Measurements from ENCODE around the gene FHAD1.
"Not testable (repeated sequence)": the region's sequence is repeated elsewhere in the genome, so short reads cannot be mapped to it uniquely, and the experiment has no call there.

The FHAD1 gene

GRCh38 chr1:15296585-15297321 lies 49.7 kb downstream of the FHAD1 start:
- Histone ChIP-seq H3K4me3 (no peak overlapping the region), H3K27ac (no peak overlapping the region)

- not testable (repeated sequence) for H3K4me3 ChIP-seq, H3K27ac ChIP-seq
Measured at GRCh38 chr1:15297975-15298374, 51.0 kb downstream of the FHAD1 start.

DNA sequence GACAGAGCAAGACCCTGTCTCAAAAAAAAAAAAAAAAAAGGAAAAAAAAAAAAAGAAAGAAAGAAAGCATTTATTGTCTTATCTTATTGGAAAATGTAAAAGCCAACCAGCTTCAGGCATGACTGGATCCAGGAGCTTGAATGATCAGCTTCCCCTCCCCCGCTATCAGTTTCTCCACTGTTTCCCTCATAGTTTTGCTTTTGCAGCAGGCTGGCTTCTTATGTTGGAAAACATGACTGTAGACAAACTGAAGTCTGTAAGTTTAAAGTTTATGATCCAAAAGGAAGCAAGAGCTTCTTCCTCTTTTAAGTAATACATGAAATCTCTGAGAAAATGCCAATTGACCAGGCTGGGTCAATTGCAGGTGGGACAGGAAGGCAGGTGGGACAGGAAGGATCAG lies 52.2 kb downstream of the FHAD1 start:
- H3K27ac ChIP-seq: no peak overlapping the region
- no peak overlapping the region for H3K4me3 ChIP-seq

- Histone ChIP-seq H3K27ac (no peak overlapping the region), H3K4me3 (no peak overlapping the region)
Measured at GRCh38 chr1:15299806-15300205, 52.8 kb downstream of the FHAD1 start.

- Histone ChIP-seq H3K27ac (no peak overlapping the region), H3K4me3 (no peak overlapping the region)
Measured at GRCh38 chr1:15303935-15304334, 56.9 kb downstream of the FHAD1 start.

DNA sequence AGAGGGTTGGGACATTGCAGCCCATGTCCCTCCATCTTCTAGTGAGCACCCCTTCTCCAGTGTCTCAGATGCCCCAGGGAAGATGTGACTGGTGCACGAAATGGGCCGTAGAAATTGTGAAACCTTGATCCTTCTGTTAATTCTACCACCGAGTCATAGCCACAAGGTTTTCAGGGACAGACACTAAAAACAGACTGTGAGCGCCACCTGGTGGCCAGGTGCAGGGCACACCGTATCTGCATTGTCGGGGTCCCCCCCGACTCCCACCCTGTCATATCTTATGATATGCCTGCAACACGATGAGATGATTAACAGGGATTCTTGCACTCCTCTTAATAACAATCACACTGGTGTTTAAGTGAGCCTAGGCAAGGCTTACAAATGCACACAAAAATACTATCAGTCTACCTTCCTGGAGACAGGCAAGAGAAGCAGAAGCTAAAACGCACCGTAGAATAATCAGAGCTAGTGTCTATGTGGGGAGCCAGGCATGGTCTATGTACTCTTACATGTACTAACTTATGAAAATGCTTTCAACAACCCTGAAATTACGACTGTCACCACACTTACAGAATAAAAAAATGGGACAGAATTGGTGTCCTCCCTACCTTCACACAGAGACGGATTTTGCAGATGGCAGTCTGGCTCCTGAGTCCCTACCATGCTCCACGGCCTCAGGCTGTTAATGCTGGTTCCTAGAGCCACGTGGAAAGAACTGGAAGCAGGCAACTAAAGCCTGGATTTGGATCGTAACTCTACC lies 57.9 kb downstream of the FHAD1 start:
- H3K4me3 ChIP-seq: no peak overlapping the region
- no peak overlapping the region for H3K27ac ChIP-seq

DNA sequence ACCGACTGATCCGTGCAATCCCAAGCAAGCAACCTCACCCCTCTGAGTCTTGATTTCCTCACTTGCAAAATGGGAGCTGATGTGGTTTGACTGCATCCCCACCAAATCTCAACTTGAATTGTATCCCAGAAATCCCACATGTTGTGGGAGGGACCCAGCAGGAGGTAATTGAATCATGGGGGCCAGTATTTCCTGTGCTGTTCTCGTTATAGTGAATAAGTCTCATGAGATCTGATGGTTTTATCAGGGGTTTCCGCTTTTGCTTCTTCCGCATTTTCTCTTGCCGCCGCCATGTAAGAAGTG lies 58.4 kb downstream of the FHAD1 start:
- no peak overlapping the region for H3K4me3 ChIP-seq
- no peak overlapping the region for H3K27ac ChIP-seq

- not testable (repeated sequence) for H3K27ac ChIP-seq, H3K4me3 ChIP-seq
Measured at GRCh38 chr1:15306352-15306751, 59.3 kb downstream of the FHAD1 start.

GRCh38 chr1:15308135-15308534 lies 61.1 kb downstream of the FHAD1 start:
- no peak overlapping the region for H3K27ac ChIP-seq
- no peak overlapping the region for H3K4me3 ChIP-seq

GRCh38 chr1:15308621-15309027 lies 61.6 kb downstream of the FHAD1 start:
- H3K27ac ChIP-seq: no peak overlapping the region
- no peak overlapping the region for H3K4me3 ChIP-seq

GRCh38 chr1:15309687-15310086 lies 62.7 kb downstream of the FHAD1 start:
- Histone ChIP-seq H3K27ac (no peak overlapping the region), H3K4me3 (no peak overlapping the region)

DNA sequence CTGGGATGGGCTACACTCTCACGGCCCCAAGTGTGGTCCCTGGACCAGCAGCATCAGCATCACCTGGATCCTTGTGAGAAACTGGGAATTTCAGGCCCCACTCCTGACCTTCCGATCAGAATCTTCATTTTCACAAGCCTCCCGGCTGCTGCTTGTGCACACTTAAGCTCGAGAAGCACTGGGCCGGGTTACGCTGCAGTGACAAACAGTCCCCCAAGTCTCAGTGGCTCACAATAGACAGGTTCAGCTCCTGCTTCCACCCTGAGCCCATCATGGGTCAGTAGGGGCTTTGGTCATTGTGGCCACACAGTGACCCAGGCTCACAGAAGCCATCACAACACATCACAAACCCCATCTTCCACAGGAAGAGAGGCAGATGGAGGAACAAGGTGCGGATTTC lies 63.5 kb downstream of the FHAD1 start:
- no peak overlapping the region for H3K27ac ChIP-seq
- no peak overlapping the region for H3K4me3 ChIP-seq

DNA sequence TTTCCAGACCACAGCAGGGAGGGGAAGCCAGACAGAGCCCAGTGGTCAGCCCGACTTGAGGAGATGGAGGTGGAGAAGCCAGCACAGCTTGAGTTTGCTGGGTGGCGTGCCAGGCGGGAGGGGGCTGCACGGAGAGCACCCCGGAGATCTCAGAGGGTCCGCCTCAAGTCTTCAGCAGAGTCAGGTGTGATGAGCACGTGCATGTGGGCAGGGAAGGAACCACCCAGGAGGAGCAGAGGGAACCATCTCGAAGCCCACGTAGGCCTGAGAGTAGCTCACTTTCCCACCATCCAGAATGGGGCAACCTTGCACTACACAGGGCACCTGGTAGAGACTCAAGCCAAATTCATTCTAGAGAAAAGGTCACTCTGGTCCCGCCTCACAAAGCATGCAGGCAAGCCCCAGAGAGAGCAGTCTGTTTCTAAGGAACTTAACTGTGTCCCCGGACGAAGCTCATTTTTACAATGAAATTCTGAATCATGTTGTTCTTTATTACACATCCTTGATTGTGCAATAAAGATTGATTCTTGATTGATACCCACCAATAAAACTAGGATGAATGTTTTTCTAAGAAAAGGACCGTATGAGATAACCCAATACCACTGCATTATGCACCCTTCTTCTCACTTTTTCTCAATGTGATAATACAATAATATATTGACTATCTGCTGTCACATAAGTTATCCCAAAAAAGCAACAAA lies 64.2 kb downstream of the FHAD1 start:
- Histone ChIP-seq H3K4me3 (no peak overlapping the region), H3K27ac (no peak overlapping the region)

DNA sequence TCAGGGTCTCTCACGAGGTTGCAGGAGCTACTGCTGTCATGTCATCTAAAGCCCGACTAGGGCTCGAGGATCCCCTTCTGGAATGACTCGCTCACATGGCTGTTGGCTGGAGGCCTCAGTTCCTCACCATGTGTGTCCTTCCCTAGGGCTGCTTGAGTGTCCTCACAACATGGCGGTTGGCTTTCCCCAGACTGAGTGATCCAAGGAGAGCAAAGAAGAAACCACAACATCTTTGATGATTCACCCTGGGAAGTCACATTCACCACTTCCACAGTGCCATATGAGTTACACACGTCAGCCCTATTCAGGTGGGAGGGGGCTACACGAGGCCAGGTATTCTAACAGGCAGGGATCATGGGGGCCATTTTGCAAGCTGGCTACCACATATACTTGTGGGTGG lies 64.9 kb downstream of the FHAD1 start:
- H3K4me3 ChIP-seq: no peak overlapping the region
- no peak overlapping the region for H3K27ac ChIP-seq

DNA sequence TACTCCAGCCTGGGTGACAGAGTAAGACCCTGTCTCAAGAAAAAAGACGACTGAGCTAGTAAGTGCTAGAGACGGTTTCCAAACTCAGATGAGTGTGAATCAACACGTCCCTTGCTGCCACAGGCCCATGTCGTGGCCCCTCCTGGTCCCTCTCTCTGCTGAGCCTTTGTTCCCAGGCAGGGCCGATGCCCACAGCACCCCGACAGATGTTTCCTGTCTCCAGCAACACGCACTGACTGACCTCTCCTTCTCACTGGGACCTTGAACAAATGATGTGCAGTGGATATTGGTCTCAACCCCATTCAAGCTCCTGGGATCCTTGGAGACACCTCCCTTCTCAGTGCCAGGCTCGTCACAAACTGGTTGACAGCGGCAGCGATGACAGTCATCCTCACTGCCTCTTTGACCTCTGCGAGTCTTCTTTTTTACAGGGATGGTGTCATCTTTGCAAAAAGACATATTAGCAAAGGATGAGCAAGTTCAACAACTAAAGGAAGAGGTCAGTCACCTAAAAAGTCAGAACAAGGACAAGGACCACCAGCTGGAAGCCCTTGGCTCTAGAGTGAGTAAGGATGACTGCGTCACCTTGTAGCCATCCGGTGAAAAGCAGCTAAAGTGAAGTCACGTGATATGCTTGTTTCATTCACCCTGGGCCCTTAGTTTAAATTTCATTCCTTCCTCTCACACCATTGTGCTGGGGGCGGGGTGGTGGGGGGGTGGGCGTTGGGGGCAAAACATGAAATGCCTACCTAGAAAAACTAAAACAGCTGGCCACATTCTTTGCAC lies 65.8 kb downstream of the FHAD1 start:
- no peak overlapping the region for H3K27ac ChIP-seq
- H3K4me3 ChIP-seq: no peak overlapping the region

- Histone ChIP-seq H3K4me3 (no peak overlapping the region), H3K27ac (no peak overlapping the region)
Measured at GRCh38 chr1:15314328-15315281, 67.6 kb downstream of the FHAD1 start.

DNA sequence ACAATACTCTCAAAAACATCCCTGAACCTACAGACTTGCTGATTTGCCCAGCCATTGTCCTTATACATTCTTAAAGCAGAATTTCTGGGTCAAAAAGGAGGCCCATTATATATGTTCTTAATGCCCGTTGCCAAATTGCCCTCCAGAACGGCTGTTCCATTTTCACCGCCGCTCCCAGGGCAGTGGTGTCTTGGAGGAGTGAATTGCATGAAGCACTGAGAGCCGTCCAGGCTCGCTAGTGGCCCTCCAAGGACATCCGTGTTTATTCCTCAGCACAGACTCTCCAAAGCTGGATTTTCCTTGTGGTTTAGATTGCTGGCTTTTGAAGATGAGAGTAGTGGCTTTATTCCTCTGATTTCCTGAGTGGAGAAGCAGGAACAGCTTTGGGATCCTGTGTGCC lies 68.8 kb downstream of the FHAD1 start:
- Histone ChIP-seq H3K27ac (no peak overlapping the region), H3K4me3 (no peak overlapping the region)

- H3K27ac ChIP-seq: no peak overlapping the region
- H3K4me3 ChIP-seq: no peak overlapping the region
Measured at GRCh38 chr1:15316510-15316909, 69.5 kb downstream of the FHAD1 start.

GRCh38 chr1:15320267-15320666 lies 73.2 kb downstream of the FHAD1 start:
- Histone ChIP-seq H3K4me3 (no peak overlapping the region), H3K27ac (no peak overlapping the region)
